Testis (tissue), 3 donors: ENCODE measurements around the gene SLC28A2. TPM values are rescaled to one million over a fixed set of nuclear protein-coding genes. Genes with fewer than 3 reads are reported as not detected.
"Not testable (repeated sequence)": the region's sequence is repeated elsewhere in the genome, so short reads cannot be mapped to it uniquely, and the experiment has no call there.

Experiments used
- DNase-seq: peaks from one replicate; pipeline ENCODE4 v3.0.0-alpha.2; 2019
- H3K27ac ChIP-seq, 2 donors: fragments of 200-600 bp; sonication (generic); one replicate each; pipeline ENCODE4 v1.5.1; 2019
- H3K27me3 ChIP-seq: fragments of 200-600 bp; sonication (generic); one replicate; pipeline ENCODE4 v1.5.1; 2019
- H3K36me3 ChIP-seq: fragments of 200-600 bp; sonication (generic); one replicate; pipeline ENCODE4 v1.5.1; 2017; ENCODE audit warnings: low read depth; ENCODE audit errors: missing control alignments
- H3K4me1 ChIP-seq: fragments of 200-600 bp; sonication (generic); one replicate; pipeline ENCODE4 v1.5.1; 2019
- H3K4me3 ChIP-seq, 2 donors: fragments of 200-600 bp; sonication (generic); one replicate each; pipeline ENCODE4 v1.5.1; 2017 to 2019
- H3K9me3 ChIP-seq: fragments of 200-600 bp; sonication (generic); one replicate; pipeline ENCODE4 v1.5.1; 2017
- CTCF ChIP-seq, 3 experiments: fragments of 450-650 bp in 2 of 3; fragments of 200-600 bp in 1 of 3; sonication (generic) in 1 of 3; IDR thresholded peaks; one replicate each; pipeline ENCODE4 v1.5.1; 2016 to 2019; ENCODE audit warnings: antibody characterized with exemption in 3 of 3, mild to moderate bottlenecking in 2 of 3, moderate library complexity in 1 of 3
- POLR2A ChIP-seq: fragments of 450-650 bp; IDR thresholded peaks from one replicate; pipeline ENCODE4 v1.6.1; 2017; ENCODE audit warnings: antibody characterized with exemption, mild to moderate bottlenecking, moderate library complexity
- WGBS, 2 donors: methylation state at CpG; one replicate each; pipeline ENCODE4 v1.1.5; 2018; 5-methylcytosine and 5-hydroxymethylcytosine counted together
- intact Hi-C: fragments of 100-400 bp; cut with DNase I; formaldehyde crosslinking; loops from one replicate; pipeline ENCODE4 v1.15.1; 2023; ENCODE audit warnings: low total_unique reads
- polyA plus RNA-seq: library from polyadenylated mRNA; stranded (reverse); fragments of 350-450 nt; fragmentation: Illumina TruSeq; extraction: RNeasy Lipid Tissue Mini Kit (QIAGEN cat#74804); gene quantifications from one replicate; pipeline ENCODE4 v1.2.3, GENCODE V29; 2014; ENCODE audit warnings: low read depth, low replicate concordance; ENCODE audit not compliant: insufficient read depth
- total RNA-seq, 2 donors: library from RNA; depleted of rRNA; stranded (reverse); fragments of >200 nt; gene quantifications; one replicate each; pipeline ENCODE4 v1.2.3, GENCODE V29; 2016

The SLC28A2 gene
- total and polyA plus RNA-seq, 3 donors from 2014 or later = 0.81 TPM; not detected in 2

GRCh38 chr15:45306105-45306504, 54.1 kb downstream of the SLC28A2 start:
- TF ChIP-seq POLR2A (no peak), CTCF (IDR thresholded peaks at IDR 0.05) (no peak)
- DNase-seq = no peak
- H3K27ac ChIP-seq = no peak overlapping the region
- peaks cover 16% of the 10 kb centered on the region for H3K4me1 ChIP-seq
- no peaks in the 10 kb centered on the region for H3K9me3 ChIP-seq
- no peak overlapping the region for H3K4me3 ChIP-seq
- H3K27me3 ChIP-seq = no peaks in the 10 kb centered on the region
- intact Hi-C loops = no loop called here
- 83 to 88% methylated on average over 4 of the region's 4 CpGs for WGBS, 2 donors
- no peaks in the 10 kb centered on the region for H3K36me3 ChIP-seq

- WGBS, 2 donors = 42 to 50% methylated on average over 5 of the region's 5 CpGs
- no peaks in the 10 kb centered on the region for H3K9me3 ChIP-seq
- intact Hi-C loops = no loop called here
- DNase-seq = no peak
- TF ChIP-seq CTCF (IDR thresholded peaks at IDR 0.05) = peak; percentile 47 to 56 (median 51)
- TF ChIP-seq POLR2A = no peak
- no peaks in the 10 kb centered on the region for H3K36me3 ChIP-seq
- H3K27ac ChIP-seq = peak overlapping the region; percentile 37 to 56
- H3K27me3 ChIP-seq = no peaks in the 10 kb centered on the region
- H3K4me3 ChIP-seq = no peak overlapping the region
- peaks cover 17% of the 10 kb centered on the region for H3K4me1 ChIP-seq
Observed at GRCh38 chr15:45307230-45307924, 55.3 kb downstream of the SLC28A2 start.

GRCh38 chr15:45314117-45314516, 62.1 kb downstream of the SLC28A2 start:
- Histone ChIP-seq H3K4me1 (peaks cover 12% of the 10 kb centered on the region), H3K4me3 (peak overlapping the region; percentile 9 to 50)
- intact Hi-C loops, DNase-seq, H3K36me3 ChIP-seq, H3K9me3 ChIP-seq, H3K27me3 ChIP-seq, H3K27ac ChIP-seq: not testable (repeated sequence)
- WGBS, 2 donors = 54 to 80% methylated on average over 10 to 26 of the region's 31 CpGs

- H3K4me3 ChIP-seq = peak overlapping the region in 1 of 2 donors; percentile 27
- no peaks in the 10 kb centered on the region for H3K9me3 ChIP-seq
- H3K27ac ChIP-seq = no peak overlapping the region
- intact Hi-C loops = no loop called here
- no peak for TF ChIP-seq CTCF (IDR thresholded peaks at IDR 0.05)
- no peak for TF ChIP-seq POLR2A
- H3K36me3 ChIP-seq = no peaks in the 10 kb centered on the region
- H3K4me1 ChIP-seq = peaks cover 12% of the 10 kb centered on the region
- no peaks in the 10 kb centered on the region for H3K27me3 ChIP-seq
- 46 to 57% methylated on average over 12 to 13 of the region's 13 CpGs for WGBS, 2 donors
- DNase-seq = peak; percentile 37
Observed at GRCh38 chr15:45314960-45315359, 62.9 kb downstream of the SLC28A2 start.

GRCh38 chr15:45319472-45320214, 67.6 kb downstream of the SLC28A2 start:
- Histone ChIP-seq H3K9me3 (no peaks in the 10 kb centered on the region), H3K4me1 (no peaks in the 10 kb centered on the region), H3K27me3 (no peaks in the 10 kb centered on the region), H3K27ac (no peak overlapping the region), H3K4me3 (no peak overlapping the region), H3K36me3 (no peaks in the 10 kb centered on the region)
- intact Hi-C loops = no loop called here
- 79 to 81% methylated on average over 7 of the region's 7 CpGs for WGBS, 2 donors
- no peak for TF ChIP-seq CTCF (IDR thresholded peaks at IDR 0.05)
- no peak for TF ChIP-seq POLR2A
- DNase-seq = no peak
